ENCODE results near the gene SEMA5B.

Gene SEMA5B, protein sequence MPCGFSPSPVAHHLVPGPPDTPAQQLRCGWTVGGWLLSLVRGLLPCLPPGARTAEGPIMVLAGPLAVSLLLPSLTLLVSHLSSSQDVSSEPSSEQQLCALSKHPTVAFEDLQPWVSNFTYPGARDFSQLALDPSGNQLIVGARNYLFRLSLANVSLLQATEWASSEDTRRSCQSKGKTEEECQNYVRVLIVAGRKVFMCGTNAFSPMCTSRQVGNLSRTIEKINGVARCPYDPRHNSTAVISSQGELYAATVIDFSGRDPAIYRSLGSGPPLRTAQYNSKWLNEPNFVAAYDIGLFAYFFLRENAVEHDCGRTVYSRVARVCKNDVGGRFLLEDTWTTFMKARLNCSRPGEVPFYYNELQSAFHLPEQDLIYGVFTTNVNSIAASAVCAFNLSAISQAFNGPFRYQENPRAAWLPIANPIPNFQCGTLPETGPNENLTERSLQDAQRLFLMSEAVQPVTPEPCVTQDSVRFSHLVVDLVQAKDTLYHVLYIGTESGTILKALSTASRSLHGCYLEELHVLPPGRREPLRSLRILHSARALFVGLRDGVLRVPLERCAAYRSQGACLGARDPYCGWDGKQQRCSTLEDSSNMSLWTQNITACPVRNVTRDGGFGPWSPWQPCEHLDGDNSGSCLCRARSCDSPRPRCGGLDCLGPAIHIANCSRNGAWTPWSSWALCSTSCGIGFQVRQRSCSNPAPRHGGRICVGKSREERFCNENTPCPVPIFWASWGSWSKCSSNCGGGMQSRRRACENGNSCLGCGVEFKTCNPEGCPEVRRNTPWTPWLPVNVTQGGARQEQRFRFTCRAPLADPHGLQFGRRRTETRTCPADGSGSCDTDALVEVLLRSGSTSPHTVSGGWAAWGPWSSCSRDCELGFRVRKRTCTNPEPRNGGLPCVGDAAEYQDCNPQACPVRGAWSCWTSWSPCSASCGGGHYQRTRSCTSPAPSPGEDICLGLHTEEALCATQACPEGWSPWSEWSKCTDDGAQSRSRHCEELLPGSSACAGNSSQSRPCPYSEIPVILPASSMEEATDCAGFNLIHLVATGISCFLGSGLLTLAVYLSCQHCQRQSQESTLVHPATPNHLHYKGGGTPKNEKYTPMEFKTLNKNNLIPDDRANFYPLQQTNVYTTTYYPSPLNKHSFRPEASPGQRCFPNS

GRCh38 chr3:123027292-123028232, at the start of gene SEMA5B:
SEMA5B (minus strand) TSS chr3:123027763; CDS start chr3:122961263, 66,500 bp downstream.
- DNase-seq (ENCODE audit: low read depth in 2 of 2): no peak

GRCh38 chr3:123076496-123077418, 49.2 kb upstream of the SEMA5B start:
- no peak for DNase-seq (ENCODE audit: low read depth in 2 of 2)

- DNase-seq (ENCODE audit: low read depth in 2 of 2): no peak
Measured at GRCh38 chr3:123076112-123076495, 48.5 kb upstream of the SEMA5B start.

DNA sequence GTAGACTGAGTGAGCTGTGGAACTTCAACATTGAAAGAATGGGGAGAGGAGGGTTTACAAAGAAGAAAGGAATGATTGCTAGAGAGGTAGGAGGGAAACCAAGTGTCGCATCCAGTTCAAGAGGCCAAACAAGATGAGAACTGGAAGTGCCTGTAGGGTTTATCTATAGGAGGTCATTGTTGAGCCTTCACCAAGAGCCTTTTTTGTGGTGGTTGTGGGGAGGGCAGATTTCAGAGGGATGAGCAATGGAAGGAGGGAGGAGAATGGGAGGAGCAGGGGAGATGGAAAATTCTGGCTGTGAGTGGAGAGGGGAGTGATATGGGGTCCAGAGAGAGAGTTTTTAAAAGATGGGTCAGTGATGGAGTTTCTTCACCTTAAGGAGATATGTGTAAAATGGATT, 47.8 kb upstream of the SEMA5B start:
- DNase-seq (ENCODE audit: low read depth in 2 of 2): no peak

DNA sequence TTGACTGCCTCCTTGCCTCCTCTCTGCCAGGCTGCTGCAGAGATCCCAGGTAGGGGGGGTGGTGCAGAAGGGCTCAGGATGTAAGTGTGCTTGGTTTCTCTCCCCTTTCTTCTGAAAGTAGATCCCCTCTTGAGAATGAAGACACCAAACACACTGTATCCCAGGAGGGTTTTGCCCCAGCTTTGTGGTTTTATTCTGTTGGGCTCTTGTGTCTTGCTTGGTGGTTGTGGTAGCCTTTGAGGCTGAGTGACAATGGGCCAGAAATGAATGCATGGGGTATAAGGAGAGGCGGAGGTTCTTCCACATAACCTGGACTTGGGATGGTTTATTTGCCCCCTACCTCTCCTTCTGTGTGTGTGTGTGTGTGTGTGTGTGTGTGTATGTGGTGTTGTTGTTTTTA, 45.0 kb upstream of the SEMA5B start:
- DNase-seq (ENCODE audit: low read depth in 2 of 2): no peak

DNA sequence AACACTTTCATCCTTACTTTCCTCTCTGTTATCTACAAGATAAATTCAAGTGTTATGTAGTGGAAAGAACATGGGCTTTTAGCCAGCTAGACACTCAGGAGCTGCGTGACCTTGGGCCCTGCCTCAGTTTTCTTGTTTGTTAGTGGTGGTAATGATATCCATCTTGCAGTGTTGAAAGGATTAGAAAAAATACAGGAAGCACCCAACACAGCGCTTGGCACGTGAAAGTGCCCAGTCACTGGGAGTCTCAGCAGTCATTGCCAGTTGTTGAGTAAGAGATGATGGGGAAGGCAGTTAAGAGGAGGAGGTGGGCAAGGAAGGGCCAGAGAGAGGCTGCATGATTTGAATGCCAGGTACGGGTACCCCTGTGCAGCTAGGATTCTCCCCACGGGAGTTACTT, 44.6 kb upstream of the SEMA5B start:
- DNase-seq (ENCODE audit: low read depth in 2 of 2): no peak

GRCh38 chr3:123071581-123071980, 44.0 kb upstream of the SEMA5B start:
- no peak for DNase-seq (ENCODE audit: low read depth in 2 of 2)

GRCh38 chr3:123071146-123071545, 43.6 kb upstream of the SEMA5B start:
- no peak for DNase-seq (ENCODE audit: low read depth in 2 of 2)

GRCh38 chr3:123070510-123070909, 42.9 kb upstream of the SEMA5B start:
- no peak for DNase-seq (ENCODE audit: low read depth in 2 of 2)

GRCh38 chr3:123068601-123069381, 41.2 kb upstream of the SEMA5B start:
- DNase-seq (ENCODE audit: low read depth in 2 of 2): no peak

GRCh38 chr3:123067689-123068600, 40.4 kb upstream of the SEMA5B start:
- DNase-seq (ENCODE audit: low read depth in 2 of 2): peak in 1 of 2 donors; percentile 22

DNA sequence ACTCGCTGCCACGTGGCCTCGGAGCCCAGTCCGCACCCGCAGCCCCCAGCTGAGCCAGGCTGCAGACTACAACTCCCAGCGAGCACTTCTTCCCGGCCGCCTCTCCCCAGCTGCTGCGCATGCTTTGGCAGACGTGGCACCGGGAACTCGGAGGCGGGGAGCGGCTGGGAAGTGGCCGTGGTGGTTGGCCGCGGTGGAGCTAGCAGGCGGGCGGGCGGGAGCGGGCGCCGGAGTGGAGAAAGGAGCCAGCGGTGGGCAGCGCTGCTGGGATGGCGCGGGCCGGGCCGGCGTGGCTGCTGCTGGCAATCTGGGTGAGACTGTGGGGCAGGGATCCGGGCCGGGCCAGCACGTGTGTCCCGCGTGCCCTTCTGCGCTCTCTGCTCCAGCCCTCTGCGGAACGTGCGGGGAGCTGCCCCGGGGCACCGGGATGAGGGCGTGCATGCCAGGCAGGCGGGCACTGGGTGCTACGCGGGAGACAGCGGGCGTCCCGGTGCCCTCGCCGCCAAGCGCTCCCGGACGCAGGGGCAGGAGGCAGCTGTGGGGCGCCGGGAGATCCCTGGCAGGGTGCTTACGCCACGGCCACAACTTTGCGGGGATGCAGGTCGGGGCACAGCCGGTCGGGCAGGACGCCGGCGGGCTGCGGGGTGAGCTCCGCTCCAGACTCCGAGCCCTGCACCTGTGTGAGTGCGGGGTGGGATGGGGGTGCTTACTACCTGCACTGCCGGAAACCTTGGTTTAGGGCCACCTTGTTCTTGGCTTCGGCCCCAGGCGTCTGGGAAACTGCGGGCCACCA, 39.5 kb upstream of the SEMA5B start, which contains the start of gene PDIA5:
Gene PDIA5, plus strand, starts transcription at position 130 of the 793 bp plus-strand sequence. Its CDS starts 140 bp downstream, at position 270.
- peak; percentile 63 to 74 for DNase-seq (ENCODE audit: low read depth in 2 of 2)

- no peak for DNase-seq (ENCODE audit: low read depth in 2 of 2)
Measured at GRCh38 chr3:123066599-123066895, 39.0 kb upstream of the SEMA5B start.

GRCh38 chr3:123064914-123065313, 37.4 kb upstream of the SEMA5B start:
- no peak for DNase-seq (ENCODE audit: low read depth in 2 of 2)

DNA sequence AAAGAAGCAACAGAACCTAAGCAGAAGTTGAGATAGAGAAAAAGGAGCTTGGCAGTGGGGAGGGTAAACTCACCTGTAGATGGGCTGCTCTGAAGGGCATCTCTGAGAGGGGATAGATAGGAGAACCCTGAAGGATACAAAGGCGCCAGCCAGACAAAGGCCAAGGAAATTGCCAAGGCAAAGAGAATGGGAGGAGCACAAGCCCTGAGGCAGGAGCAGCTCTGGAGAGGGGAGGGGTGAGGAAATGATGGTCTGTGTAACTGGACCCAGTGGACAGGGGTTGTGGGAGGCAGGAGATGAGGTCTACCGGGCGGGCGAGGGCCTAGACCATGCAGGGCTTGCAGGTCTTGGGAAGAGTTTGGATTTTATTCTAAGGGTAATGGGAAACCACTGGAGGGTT, 36.9 kb upstream of the SEMA5B start:
- DNase-seq (ENCODE audit: low read depth in 2 of 2): no peak

GRCh38 chr3:123063034-123063433, 35.5 kb upstream of the SEMA5B start:
- no peak for DNase-seq (ENCODE audit: low read depth in 2 of 2)

DNA sequence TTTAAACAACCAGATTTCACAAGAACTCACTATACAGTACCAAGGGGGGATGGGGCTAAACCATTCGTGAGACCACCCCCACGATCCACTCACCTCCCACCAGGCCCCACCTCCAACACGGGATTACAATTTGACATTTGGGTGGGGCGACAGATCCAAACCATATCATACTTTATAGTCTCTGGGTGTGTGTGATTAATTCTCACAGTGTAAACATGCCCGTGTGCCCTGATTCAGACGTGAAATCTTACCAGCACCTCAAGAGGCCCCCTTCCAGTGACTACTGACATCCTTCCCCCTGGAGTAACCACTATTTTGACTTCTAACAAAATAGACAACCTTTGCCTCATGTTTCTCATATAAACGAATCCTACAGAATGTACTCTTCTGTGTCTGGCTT, 34.3 kb upstream of the SEMA5B start:
- no peak for DNase-seq (ENCODE audit: low read depth in 2 of 2)
